GM21390 (cell line): ENCODE measurements around the gene ITGA11.

Experiments
- ATAC-seq: cut with Tn5 transposase; IDR thresholded peaks from one replicate; pipeline ENCODE4 v1.9.1; 2021; ENCODE audit not compliant: unreplicated experiment

Gene ITGA11

GRCh38 chr15:68391121-68391520 lies 40.8 kb downstream of the ITGA11 start:
- no peak for ATAC-seq

GRCh38 chr15:68389936-68390817 lies 41.8 kb downstream of the ITGA11 start:
- no peak for ATAC-seq

DNA sequence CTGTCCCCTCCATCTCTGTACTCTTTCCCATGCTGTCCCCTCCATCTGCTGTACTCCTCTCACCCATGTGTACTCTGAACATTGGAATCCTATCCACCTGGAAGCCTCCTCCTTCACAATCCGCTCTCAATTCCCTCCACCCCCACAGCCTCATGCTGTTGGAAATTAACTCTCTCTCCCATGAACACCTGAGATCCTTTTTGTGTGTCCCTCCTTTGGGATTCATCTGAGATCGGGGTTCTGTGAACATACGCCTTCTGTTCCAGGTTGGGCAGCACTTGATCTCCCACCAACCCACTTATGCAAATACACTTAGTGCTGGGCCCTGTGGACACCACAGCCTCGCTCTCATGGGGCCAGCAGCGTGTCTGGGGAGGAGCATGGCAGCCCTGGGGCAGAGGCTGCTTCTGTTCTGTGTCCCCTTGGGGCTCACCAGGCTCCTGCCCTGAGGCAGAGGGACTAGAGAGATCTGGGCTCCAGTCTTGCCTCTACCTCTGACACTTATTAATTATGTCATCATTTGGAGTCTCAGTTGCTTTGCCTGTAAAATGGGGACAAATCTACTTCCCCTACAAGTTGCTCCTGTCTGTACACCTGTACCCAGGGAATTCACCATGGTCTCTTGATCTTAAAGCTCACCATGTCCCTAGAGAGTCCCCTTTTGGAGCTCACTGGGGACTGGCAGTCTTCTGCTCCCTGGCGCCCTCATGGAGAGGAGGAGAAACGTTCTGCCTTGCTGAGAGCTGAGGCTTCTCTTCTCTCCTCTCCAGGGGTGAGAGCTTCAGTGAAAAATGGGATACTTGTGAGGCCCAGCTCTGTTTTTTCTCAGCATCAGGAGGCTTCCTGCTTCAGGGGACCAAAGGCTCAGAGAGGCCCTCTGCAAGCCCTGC lies 42.7 kb downstream of the ITGA11 start:
- ATAC-seq: no peak

- ATAC-seq: no peak
Observed at GRCh38 chr15:68387381-68388143, 44.4 kb downstream of the ITGA11 start.

- no peak for ATAC-seq
Observed at GRCh38 chr15:68386587-68387288, 45.2 kb downstream of the ITGA11 start.

DNA sequence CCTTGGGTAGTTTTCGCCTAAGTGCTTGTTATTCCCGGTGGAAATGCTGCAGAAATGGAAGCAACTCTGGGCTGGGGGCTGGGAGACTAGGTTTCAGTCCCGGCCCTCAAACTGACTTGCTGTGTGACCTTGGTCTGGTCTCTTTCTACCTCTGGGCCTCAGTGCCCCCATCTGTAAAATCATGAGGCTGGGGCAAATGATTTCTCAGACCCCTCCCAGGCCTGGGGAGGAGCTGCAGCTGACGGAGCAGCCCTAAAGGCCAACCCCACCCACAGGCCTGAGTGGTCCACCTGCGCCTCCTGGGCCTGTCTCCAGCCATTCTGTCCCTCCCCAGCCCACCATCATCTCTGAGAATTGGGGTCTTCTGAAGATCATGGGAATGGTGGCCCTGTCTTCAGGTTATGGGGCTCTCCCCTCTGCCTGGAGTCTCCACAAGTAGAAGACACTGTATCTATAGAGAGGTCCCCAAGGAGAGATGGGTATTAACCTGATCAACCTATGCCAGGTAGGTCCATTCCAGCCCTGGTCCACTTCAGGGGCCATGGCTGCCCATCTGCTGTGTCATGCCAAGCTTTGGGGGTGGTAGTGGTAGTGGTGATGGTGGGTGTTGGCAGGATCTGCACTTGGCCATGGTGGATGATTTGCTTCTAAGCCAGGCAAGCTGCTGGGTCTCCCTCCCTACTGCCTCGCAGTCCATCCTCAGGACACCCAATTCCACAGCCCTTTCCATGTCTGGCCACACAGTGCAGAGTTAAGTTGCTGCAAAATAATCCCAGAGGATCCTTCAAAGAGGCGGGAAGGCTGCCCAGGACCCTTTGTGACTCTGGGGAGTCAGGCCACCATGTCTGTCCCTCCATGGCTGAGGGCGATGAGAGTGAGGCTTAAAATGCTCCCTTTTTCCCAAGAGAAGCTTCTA lies 46.0 kb downstream of the ITGA11 start:
- ATAC-seq: no peak

DNA sequence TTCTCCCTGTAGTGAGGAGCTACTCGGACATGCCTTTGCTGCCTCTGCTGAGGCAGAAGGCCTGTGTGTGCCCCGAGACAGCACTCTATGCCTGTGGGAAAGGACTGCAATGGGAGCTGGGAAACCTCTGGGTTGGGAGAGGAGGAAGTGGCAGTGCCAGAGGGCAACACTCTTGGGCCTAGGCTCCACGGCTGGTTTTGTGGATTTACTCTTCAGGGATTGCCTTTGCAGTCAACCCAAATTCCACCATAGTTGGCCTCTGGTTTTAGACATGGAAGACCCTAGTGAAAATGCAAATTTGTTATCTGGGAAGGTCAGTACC lies 46.8 kb downstream of the ITGA11 start:
- no peak for ATAC-seq

GRCh38 chr15:68384451-68385239 lies 47.3 kb downstream of the ITGA11 start:
- no peak for ATAC-seq

DNA sequence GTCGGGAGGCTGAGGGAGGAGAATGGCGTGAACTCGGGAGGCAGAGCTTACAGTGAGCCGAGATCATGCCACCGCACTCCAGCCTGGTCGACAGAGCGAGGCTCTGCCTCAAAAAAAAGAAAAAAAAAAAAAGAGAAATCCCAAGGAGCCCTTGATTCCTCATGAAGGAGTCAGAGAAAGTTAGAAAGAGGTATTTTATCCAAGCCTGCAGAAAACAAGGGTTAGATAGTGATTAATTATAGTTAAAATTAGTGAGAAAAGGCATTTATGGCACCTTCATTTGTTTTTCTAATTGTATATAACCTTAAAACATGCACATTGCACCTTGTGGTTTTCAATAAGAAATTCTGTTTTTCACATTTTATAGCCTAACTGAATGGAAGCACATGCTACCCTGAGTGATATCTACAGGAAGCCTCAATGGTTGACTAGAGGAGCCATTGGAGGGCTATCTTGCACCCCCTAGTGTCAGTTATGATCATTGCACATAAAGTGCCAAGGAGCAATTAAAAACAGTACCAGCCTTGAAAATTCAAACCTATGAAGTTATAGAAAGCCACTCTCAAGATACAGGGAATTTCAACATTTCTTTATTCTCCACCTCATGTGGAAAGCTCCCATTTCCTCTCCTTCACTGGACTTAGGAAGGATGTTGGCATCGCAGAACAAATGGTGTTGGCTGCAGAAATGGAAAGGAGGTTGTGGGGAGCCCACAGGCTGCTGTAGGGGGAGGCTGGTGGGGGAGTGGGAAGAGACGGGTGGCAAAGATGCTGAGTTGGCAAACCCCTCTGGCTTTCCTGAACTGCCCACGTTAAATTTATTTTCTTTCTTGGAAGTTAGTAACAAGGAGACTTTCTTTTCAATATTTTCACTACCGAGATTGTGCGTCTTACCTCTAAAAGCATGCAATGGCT lies 48.5 kb downstream of the ITGA11 start:
- ATAC-seq: no peak

GRCh38 chr15:68382286-68383007 lies 49.5 kb downstream of the ITGA11 start:
- ATAC-seq: no peak

- no peak for ATAC-seq
Observed at GRCh38 chr15:68380456-68380855, 51.5 kb downstream of the ITGA11 start.

DNA sequence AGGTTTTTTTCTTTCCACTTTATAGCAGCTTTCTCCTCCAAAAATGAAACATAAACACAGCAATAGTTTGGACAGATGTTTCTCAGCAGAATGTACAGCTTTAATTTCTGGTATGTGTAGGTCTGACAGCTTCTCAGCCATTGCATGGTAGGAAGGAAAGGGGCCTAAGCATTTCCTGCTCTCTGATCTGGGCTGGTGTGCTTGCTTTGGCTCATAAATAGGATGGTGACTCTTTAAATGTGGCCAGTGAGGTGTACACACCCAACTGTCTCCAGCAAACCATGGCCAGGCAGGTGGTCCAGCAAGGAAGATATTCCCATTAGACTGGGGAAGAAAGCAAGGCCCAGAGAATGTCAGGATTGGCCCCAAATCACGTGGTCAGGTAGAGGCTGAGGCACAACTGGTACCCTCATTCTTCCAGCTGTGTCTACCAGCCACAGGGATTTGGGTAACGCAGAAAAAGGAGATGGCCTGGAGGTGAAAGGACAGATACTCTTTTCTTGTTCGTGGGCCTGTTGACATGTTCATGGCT lies 52.1 kb downstream of the ITGA11 start:
- no peak for ATAC-seq

GRCh38 chr15:68379058-68379758 lies 52.8 kb downstream of the ITGA11 start:
- ATAC-seq: no peak

DNA sequence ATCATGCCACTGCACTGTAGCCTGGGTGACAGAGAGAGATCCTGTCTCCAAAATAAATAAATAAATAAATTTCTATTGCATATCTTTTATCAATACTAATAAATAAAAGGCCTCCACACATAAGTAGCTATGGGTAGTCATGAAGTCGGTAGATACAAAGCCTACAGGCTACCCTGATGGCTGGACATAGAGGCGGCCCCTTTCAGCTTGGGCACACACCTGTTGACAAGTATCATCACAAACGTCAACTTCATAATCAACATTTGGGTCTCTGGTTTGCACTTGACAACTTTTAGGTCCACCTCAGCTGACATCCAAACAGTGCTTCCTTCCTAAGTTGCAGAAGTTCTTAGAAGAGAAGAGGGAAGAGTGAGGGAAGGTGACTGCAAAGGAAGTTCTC lies 53.4 kb downstream of the ITGA11 start:
- ATAC-seq: no peak

GRCh38 chr15:68377766-68378165 lies 54.2 kb downstream of the ITGA11 start:
- ATAC-seq: no peak

DNA sequence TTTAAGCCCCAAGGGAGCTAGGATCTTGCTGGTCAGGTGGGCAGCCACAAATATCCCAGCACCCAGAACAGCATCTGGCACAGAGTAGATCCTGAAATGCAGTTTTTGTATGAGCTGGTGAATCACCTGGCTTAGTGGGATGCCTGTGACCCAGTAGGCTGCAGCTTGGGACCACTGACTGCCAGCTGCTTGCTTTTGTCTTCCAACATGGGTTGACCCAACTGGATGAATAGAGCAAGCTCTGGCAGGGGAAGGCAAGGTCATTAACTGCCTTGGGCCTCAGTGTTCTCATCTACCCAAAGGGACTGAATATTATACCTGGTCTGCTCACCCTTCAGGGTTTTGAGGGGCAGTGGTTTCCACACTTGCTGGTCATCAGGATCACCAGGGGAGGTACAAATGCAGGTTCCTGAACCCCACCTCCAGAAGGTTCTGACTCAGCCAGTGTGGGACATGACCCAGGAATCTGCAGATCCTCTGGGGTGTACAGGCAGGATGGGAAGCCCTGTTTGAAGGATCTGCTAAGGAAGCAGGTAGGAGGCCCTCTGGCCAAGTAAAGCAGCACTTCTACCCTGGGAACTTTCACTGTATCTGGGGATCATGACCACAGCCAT lies 55.4 kb downstream of the ITGA11 start:
- no peak for ATAC-seq
